GM18519 (cell line): ENCODE data around the gene IL1RAP.
"Not testable (repeated sequence)": the region's sequence is repeated elsewhere in the genome, so short reads cannot be mapped to it uniquely, and the experiment has no call there.

Source experiments
- ATAC-seq: cut with Tn5 transposase; IDR thresholded peaks from one replicate; pipeline ENCODE4 v1.9.1; 2021; ENCODE audit warnings: mild to moderate bottlenecking, moderate library complexity; ENCODE audit not compliant: unreplicated experiment, low FRiP score

IL1RAP gene

DNA sequence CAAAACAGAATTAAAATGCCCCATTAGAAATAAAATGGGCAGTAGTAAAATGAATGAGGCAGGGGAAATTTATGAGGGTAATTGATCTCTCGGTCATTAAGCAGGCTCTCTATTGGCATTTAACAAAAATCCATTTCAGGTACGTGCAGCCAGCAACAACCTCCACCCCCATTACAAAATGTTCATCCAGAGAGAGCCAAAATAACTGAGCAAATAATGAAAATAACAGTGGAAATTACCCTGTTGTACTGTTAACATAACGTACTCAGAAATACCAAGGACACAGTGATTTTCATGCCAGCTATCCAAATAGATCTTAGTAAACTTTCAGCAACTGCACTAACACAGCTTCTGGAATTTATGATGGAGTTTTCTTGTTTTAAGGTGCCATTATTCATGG is 127.7 kb downstream of the IL1RAP start:
- ATAC-seq, result no peak

DNA sequence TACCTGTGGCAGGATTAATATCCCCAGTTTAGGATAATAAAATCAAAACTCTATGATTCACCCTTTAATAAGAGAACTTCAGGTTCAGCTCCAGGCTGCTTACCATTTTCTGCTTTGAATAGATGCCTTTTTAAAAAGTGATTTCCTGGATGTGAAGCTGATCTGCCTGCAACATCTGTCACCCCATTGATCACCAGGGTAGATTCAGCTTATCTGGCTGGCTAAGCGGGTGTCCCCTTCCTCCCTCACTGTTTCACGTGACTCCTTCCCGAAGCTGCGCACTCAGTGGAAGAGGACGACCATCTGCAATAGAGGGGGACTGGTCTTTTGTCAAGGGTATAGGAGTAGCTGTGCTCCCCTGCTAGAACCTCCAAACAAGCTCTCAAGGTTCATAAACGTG is 128.1 kb downstream of the IL1RAP start:
- ATAC-seq, result no peak

- no peak for ATAC-seq
Observed at GRCh38 chr3:190644035-190644434, 130.2 kb downstream of the IL1RAP start.

DNA sequence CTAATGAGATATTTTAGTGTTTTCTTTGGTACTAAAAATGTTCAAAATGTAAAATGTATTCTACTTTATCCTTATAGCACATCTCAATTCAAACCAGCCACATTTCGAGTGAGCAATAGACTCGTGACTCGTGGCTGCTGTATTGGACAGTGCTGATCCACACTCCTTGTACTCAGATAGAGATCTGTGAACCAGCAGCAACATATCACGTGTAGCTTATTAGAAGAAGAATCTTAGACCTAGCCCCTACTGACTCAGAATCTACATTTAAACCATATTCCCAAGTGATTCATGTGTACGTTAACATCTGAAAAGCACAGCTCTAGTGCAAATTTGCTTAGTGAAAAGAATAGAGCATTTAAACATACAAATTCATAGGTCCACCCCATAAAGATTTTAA is 130.9 kb downstream of the IL1RAP start:
- no peak for ATAC-seq

DNA sequence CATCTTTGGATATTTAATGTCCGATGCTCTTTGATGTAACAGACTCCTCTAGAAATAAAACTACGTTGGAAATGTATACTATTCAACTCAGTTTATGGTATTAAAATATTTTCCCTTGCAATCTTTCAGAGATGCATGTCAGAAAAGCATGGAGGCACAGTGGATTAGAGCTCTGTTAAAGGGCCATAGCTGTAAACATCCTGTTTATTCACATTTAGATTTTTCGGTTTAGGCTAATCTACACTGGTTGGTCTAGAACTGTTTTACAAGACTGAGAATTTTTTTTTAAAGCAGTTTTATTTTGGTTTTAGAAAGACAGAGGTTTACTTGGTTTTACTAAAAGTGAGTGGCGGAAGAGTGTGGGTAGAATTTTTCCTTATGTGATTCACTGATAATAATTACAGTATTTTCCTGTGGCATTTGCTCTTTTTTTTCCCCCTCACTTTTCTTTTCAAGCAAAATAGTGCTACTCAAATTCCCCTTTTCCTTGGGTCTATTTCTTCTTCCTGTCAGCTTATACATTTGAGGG is 132.1 kb downstream of the IL1RAP start:
- ATAC-seq, result no peak

DNA sequence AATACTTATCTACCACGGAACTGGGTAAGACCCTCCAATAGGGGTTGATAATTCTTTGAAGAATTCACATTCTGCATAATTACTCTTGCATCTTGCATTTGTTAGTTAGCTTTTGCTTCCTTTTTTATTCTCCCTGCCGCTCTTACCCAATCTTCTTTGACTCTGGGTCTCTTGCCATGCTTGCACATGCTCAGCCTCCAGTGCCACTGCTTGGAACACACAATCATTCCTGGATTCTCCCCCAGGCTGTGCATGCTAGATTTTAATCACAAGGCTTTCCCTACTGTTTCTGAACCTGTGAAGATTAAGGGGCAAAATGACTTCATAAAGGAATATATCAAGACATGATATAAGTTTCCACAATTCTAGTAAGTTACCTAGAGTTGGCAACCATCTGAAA is 133.1 kb downstream of the IL1RAP start:
- ATAC-seq, result no peak

DNA sequence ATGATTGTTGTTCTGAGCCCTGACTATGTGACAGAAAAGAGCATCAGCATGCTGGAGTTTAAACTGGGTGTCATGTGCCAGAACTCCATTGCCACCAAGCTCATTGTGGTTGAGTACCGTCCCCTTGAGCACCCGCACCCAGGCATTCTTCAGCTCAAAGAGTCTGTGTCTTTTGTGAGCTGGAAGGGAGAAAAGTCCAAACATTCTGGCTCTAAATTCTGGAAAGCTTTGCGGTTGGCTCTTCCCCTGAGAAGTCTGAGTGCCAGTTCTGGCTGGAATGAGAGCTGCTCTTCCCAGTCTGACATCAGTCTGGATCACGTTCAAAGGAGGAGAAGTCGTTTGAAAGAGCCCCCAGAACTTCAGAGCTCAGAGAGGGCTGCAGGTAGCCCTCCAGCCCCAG is 142.0 kb downstream of the IL1RAP start:
- ATAC-seq, result no peak

GRCh38 chr3:190658106-190658505 is 144.2 kb downstream of the IL1RAP start:
- no peak for ATAC-seq

DNA sequence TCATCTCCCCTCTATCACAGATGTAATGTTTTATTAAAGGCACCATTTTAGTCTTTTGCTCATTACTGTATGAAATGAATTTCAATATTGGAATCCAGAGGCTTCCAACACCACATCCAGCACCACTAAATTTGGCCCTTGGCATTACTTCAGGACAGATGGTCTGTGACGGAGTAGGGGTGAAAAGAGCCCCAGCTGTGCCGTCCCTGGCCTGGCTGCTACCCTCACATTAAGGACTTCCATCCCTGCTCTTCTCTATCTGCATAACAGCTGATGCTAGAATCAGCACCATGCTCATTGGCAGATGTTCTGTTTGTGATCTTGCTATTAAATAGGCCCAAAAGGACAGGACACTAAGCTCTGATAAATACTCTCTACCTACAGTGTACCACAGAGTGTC is 152.9 kb downstream of the IL1RAP start:
- ATAC-seq, result no peak

DNA sequence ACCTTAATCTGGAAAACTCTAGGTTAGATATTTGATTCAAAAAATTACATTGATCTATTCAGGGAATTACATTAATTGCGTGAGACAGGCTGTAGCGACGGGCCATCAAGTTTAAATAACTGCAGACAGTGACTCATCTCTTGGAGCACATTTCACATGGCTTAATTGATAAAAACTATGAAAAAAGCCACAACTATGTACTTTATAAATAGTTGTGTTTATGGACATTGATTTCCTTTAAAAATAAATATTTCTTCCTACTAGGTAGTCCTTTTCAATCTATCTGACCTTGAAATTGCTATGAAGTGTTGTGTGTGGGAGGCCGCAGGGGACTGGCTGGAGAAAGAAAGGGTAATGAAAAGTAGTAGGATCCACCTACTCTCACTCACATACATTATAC is 157.8 kb downstream of the IL1RAP start:
- no peak for ATAC-seq

DNA sequence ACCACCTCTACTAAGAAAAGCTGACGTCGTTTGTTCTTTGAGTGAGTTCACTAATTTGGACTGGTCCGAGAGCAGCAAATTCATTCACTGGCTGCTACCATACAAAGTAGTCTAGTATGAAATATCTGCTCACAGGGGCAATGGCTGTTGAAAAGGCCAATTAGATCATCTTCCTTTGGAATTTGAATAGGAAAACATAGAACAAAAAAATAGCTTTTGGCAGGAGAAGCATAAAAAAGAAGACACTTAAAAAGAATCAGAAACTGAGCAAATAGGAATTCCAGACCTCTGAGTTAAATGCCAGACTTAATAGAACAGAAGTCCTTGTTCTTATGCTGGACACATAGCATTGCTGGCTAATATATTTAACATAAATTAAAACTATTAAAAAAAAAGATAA is 159.3 kb downstream of the IL1RAP start:
- no peak for ATAC-seq

DNA sequence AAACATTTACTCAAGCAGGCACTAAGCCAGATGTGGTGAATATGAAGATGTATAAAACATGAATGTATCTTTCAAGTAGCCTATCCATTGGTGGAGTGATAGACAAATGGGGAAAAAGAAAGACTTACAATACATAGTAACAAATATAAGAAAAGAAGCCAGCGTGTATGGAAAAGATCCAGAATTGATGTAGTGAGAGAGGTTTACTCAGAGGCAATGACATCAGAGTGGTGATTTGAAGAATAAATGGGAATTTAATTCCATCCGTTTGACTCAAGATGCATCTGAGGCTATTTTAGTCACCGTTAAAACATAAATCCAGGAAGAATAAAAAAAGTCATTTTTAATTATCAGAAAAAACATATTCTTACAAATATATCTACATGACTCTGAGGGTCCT is 162.6 kb downstream of the IL1RAP start:
- no peak for ATAC-seq

DNA sequence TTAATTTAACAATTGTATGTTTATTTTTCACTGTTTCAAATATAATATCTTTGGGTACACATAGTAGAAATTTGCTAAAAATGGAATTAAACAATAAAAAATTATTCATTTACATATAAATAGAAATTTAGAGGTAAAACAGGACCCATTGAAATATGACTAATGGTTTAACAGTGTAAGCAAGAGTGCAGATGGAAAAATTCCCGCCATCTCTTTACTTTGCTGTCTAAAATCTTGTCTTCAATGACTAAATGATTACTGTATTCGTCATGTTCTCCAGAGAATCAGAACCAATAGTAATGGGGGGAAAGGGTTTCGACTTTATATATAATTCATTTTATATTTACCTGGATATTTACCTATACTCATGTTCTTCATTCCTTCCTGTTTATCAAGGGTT is 163.1 kb downstream of the IL1RAP start:
- no peak for ATAC-seq

DNA sequence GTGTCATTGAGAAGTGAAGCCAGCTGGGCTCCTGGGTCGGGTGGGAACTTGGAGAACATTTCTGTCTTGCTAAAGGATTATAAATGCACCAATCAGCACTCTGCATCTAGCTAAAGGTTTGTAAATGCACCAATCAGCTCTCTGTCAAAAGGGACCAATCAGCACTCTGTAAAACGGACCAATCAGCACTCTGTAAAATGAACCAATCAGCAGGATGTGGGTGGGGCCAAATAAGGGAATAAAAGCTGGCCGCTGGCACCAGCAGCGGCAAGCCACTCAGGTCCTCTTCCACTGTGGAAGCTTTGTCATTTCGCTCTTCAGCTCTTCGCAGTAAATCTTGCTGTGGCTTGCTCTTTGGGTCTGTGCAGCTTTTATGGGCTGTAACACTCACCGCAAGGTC is 164.0 kb downstream of the IL1RAP start:
- ATAC-seq, result not testable (repeated sequence)

- ATAC-seq, result no peak
Observed at GRCh38 chr3:190680691-190681090, 166.8 kb downstream of the IL1RAP start.

- ATAC-seq, result no peak
Observed at GRCh38 chr3:190684776-190685175, 170.9 kb downstream of the IL1RAP start.

DNA sequence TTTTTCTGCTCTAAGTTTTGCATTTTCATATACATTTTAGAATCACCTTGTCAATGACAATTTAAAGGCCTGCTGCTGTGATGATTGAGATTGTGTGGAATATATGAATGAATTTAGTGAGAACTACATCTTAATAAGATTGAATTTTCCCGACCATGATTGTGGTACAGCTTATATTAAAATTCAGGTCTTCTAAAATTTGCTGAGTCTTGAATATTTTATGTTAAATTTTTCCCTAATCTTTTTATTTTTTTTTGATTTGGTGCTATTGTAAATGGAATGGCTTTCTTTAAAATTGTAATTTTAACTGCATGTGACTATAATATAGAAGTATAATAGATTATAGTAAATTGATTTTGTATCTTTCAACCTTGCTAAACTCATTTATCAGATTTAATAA is 172.1 kb downstream of the IL1RAP start:
- ATAC-seq, result no peak

GRCh38 chr3:190690246-190690645 is 176.4 kb downstream of the IL1RAP start:
- ATAC-seq, result no peak

- ATAC-seq, result no peak
Observed at GRCh38 chr3:190692256-190692655, 178.4 kb downstream of the IL1RAP start.

DNA sequence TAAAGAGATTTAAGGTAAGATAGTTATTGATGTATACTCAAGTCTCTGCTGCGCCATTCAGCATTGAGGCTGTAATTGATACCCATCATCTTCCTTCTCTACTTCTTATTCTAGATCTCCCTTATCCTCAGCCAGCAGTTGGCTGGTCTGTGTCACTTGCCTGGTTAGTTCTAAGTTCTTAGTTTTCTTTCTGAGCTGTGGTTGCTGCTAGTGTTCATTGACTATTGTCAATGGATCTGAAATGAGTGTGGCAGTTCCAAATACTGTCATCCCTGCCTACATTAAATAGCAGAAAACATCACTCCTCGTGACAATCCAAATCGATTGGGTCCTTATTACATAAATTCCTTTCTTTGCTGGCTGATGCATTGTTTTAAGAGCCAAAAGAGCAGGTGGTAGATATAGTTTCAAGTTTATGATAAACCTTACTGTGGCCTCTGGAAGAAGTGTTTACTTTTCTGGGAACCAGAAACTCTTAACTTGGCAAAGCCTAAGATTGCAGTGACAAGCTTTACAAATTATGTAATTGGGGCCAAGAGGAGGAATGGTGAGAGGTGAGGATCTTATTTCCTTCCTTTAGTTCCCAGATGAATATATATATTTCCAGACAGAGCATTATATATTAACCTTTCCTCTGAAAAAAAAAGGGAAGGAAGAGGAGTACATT is 180.6 kb downstream of the IL1RAP start:
- no peak for ATAC-seq

DNA sequence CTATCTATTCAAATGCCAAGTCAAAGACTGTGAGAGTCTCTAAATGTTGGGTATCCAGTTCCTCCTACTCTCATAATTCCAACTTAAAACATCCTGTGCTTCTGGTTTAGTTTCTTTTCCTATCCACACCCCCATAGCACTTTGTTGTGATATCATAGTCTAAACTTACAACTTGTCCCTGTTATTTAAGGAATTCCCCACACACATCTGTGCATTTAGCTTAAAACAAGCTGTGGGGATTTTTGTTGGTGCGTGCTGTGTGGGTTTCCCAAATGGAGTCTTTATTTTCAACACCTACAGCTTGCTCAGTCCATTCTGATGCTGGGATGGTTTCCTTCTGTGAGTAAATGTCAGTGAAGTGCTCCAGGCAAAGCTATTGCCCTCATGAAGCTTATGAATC is 181.3 kb downstream of the IL1RAP start:
- no peak for ATAC-seq

- no peak for ATAC-seq
Observed at GRCh38 chr3:190695994-190696393, 182.1 kb downstream of the IL1RAP start.
